Activated naive CD4-positive, alpha-beta T cell treated with anti-CD3 and anti-CD28 coated beads for 36 hours (primary cell): ENCODE measurements around the gene ORC2. TPM values are rescaled to one million over a fixed set of nuclear protein-coding genes. Genes with fewer than 3 reads are reported as not detected.

Experiments
- CTCF ChIA-PET: fragments of 350-600 bp; sonication (Branson Sonifier 250); formaldehyde crosslinking; loops from one replicate; lab custom pipeline; 2021; ENCODE audit warnings: antibody characterized with exemption; lab: Charles Lee
- DNase-seq: peaks from one replicate; pipeline ENCODE4 v3.0.0-alpha.2; 2020
- H3K27ac Mint-ChIP-seq: one replicate; pipeline ENCODE4 v1.8.0; 2021; ENCODE audit warnings: mild to moderate bottlenecking, mixed read lengths
- H3K27me3 Mint-ChIP-seq: one replicate; pipeline ENCODE4 v1.8.0; 2021; ENCODE audit warnings: low read depth, mixed read lengths
- H3K36me3 Mint-ChIP-seq: one replicate; pipeline ENCODE4 v1.8.0; 2021; ENCODE audit warnings: low read depth, mixed read lengths
- H3K4me1 Mint-ChIP-seq: one replicate; pipeline ENCODE4 v1.8.0; 2021; ENCODE audit warnings: low read depth, mixed read lengths
- H3K4me3 Mint-ChIP-seq: one replicate; pipeline ENCODE4 v1.8.0; 2021; ENCODE audit warnings: mild to moderate bottlenecking, moderate library complexity, mixed read lengths
- H3K9me3 Mint-ChIP-seq: one replicate; pipeline ENCODE4 v1.8.0; 2021; ENCODE audit warnings: mixed read lengths
- intact Hi-C: fragments of 100-400 bp; cut with micrococcal nuclease; formaldehyde crosslinking; loops from one replicate; pipeline ENCODE4 v1.15.1; 2023
- total RNA-seq, 2 experiments: library from RNA; stranded (reverse); gene quantifications; one replicate each; pipeline ENCODE4 v1.2.3, GENCODE V29; 2021

Gene ORC2
- total RNA-seq, 2 experiments from 2014 or later = 53.7 to 56.8 TPM

- H3K27ac Mint-ChIP-seq = no peak overlapping the region
- no peak overlapping the region for H3K4me3 Mint-ChIP-seq
- peaks cover 28% of the 10 kb centered on the region for H3K36me3 Mint-ChIP-seq
Observed at GRCh38 chr2:200878289-200878880, 85.1 kb downstream of the ORC2 start.

GRCh38 chr2:200877443-200877842 is 86.0 kb downstream of the ORC2 start:
- intact Hi-C loops = no loop called here
- H3K9me3 Mint-ChIP-seq = no peaks in the 10 kb centered on the region
- peaks cover 5% of the 10 kb centered on the region for H3K4me1 Mint-ChIP-seq
- no peak for DNase-seq
- CTCF ChIA-PET = interaction anchor here (0.6 to 1.0 kb wide), 3 partner anchors 20 to 197 kb away, joined by 3 to 4 read pairs (median 3); partner anchors contain the start of gene ORC2
- no peaks in the 10 kb centered on the region for H3K27me3 Mint-ChIP-seq
- H3K4me3 Mint-ChIP-seq = no peak overlapping the region
- H3K36me3 Mint-ChIP-seq = peaks cover 24% of the 10 kb centered on the region
- no peak overlapping the region for H3K27ac Mint-ChIP-seq

More at GRCh38 chr2:200878289-200878880, 85.1 kb downstream of the ORC2 start:
- intact Hi-C loops = no loop called here
- Mint-ChIP-seq H3K4me1 (peaks cover 7% of the 10 kb centered on the region), H3K27me3 (no peaks in the 10 kb centered on the region), H3K9me3 (no peaks in the 10 kb centered on the region)
- CTCF ChIA-PET = interaction anchor here (0.6 to 1.0 kb wide), 4 partner anchors 11 to 196 kb away, joined by 3 to 4 read pairs (median 3); partner anchors contain the start of gene ORC2
- no peak for DNase-seq

- H3K27me3 Mint-ChIP-seq = no peaks in the 10 kb centered on the region
- H3K36me3 Mint-ChIP-seq = peaks cover 18% of the 10 kb centered on the region
- intact Hi-C loops = no loop called here
- peaks cover 6% of the 10 kb centered on the region for H3K4me1 Mint-ChIP-seq
- no peak overlapping the region for H3K4me3 Mint-ChIP-seq
- CTCF ChIA-PET = interaction anchor here (1.4 kb wide), 1 partner anchor 10 kb away, joined by 5 read pairs; the partner anchor contains the start of gene CLK1
- H3K27ac Mint-ChIP-seq = no peak overlapping the region
- no peaks in the 10 kb centered on the region for H3K9me3 Mint-ChIP-seq
- no peak for DNase-seq
Observed at GRCh38 chr2:200873560-200873959, 89.9 kb downstream of the ORC2 start.

- Mint-ChIP-seq H3K9me3 (no peaks in the 10 kb centered on the region), H3K36me3 (peaks cover 14% of the 10 kb centered on the region), H3K27ac (peak overlapping the region; percentile 80), H3K27me3 (no peaks in the 10 kb centered on the region), H3K4me3 (no peak overlapping the region), H3K4me1 (peaks cover 9% of the 10 kb centered on the region)
- CTCF ChIA-PET = interaction anchor here (1.1 kb wide), 1 partner anchor 295 kb away, joined by 3 read pairs; no protein-coding TSS in a partner anchor
- intact Hi-C loops = no loop called here
- no peak for DNase-seq
Observed at GRCh38 chr2:200871151-200871550, 92.3 kb downstream of the ORC2 start.

GRCh38 chr2:200869014-200869413 is 94.4 kb downstream of the ORC2 start:
- CTCF ChIA-PET = interaction anchor here (0.6 to 0.9 kb wide), 2 partner anchors 18 to 156 kb away, joined by 3 read pairs; no protein-coding TSS in a partner anchor
- H3K27me3 Mint-ChIP-seq = no peaks in the 10 kb centered on the region
- DNase-seq = no peak
- intact Hi-C loops = no loop called here
- no peak overlapping the region for H3K4me3 Mint-ChIP-seq
- H3K4me1 Mint-ChIP-seq = peaks cover 13% of the 10 kb centered on the region
- peaks cover 9% of the 10 kb centered on the region for H3K36me3 Mint-ChIP-seq
- no peaks in the 10 kb centered on the region for H3K9me3 Mint-ChIP-seq
- H3K27ac Mint-ChIP-seq = no peak overlapping the region

GRCh38 chr2:200864176-200865034 is 99.1 kb downstream of the ORC2 start, which contains the start of gene CLK1:
TSS of gene CLK1 (minus strand) at chr2:200864658. CDS start at chr2:200861862, 2,796 bp downstream.
- peaks cover 43% of the 10 kb centered on the region for H3K36me3 Mint-ChIP-seq
- H3K9me3 Mint-ChIP-seq = no peaks in the 10 kb centered on the region
- no peaks in the 10 kb centered on the region for H3K27me3 Mint-ChIP-seq
- intact Hi-C loops = loop anchor here (1.0 to 2.0 kb wide), 7 partner anchors 25 to 1402 kb away; partner anchors contain the start of genes BZW1, HYCC2, NIF3L1 and PPIL3
- H3K27ac Mint-ChIP-seq = peak within 1 kb of the TSS; percentile 100
- peak; percentile 98 for DNase-seq
- CTCF ChIA-PET = interaction anchor here (0.8 to 1.8 kb wide), 7 partner anchors 9 to 343 kb away, joined by 3 to 7 read pairs (median 3); partner anchors contain the start of genes NIF3L1 and PPIL3
- H3K4me1 Mint-ChIP-seq = peaks cover 31% of the 10 kb centered on the region
- peak within 1 kb of the TSS; percentile 98 for H3K4me3 Mint-ChIP-seq

- Mint-ChIP-seq H3K27me3 (no peaks in the 10 kb centered on the region), H3K36me3 (peaks cover 49% of the 10 kb centered on the region), H3K4me3 (peak overlapping the region; percentile 98), H3K4me1 (peaks cover 37% of the 10 kb centered on the region), H3K9me3 (no peaks in the 10 kb centered on the region), H3K27ac (peak overlapping the region; percentile 100)
- intact Hi-C loops = loop anchor here (1.0 to 2.0 kb wide), 10 partner anchors 26 to 1403 kb away; partner anchors contain the start of genes BZW1, HYCC2, NIF3L1 and ORC2
- peak; percentile 43 for DNase-seq
- CTCF ChIA-PET = interaction anchor here (0.8 to 1.8 kb wide), 6 partner anchors 9 to 259 kb away, joined by 3 to 7 read pairs (median 4); partner anchors contain the start of genes NIF3L1 and PPIL3
Observed at GRCh38 chr2:200863782-200864175, 99.7 kb downstream of the ORC2 start.

GRCh38 chr2:200862532-200863000 is 100.9 kb downstream of the ORC2 start:
- H3K27me3 Mint-ChIP-seq = no peaks in the 10 kb centered on the region
- CTCF ChIA-PET = interaction anchor here (0.6 kb wide), 1 partner anchor 315 kb away, joined by 5 read pairs; no protein-coding TSS in a partner anchor
- H3K4me3 Mint-ChIP-seq = peak overlapping the region; percentile 98
- peak overlapping the region; percentile 100 for H3K27ac Mint-ChIP-seq
- H3K36me3 Mint-ChIP-seq = peaks cover 61% of the 10 kb centered on the region
- peaks cover 47% of the 10 kb centered on the region for H3K4me1 Mint-ChIP-seq
- no peaks in the 10 kb centered on the region for H3K9me3 Mint-ChIP-seq
- intact Hi-C loops = loop anchor here (1.0 to 2.0 kb wide), 7 partner anchors 48 to 396 kb away; partner anchors contain the start of gene ORC2
- peak; percentile 86 for DNase-seq

GRCh38 chr2:200861617-200862155 is 101.8 kb downstream of the ORC2 start:
- Mint-ChIP-seq H3K36me3 (peaks cover 70% of the 10 kb centered on the region), H3K4me3 (peak overlapping the region; percentile 98), H3K4me1 (peaks cover 53% of the 10 kb centered on the region), H3K27ac (peak overlapping the region; percentile 100), H3K27me3 (no peaks in the 10 kb centered on the region), H3K9me3 (no peaks in the 10 kb centered on the region)
- DNase-seq = no peak
- intact Hi-C loops = loop anchor here (1.0 to 2.0 kb wide), 7 partner anchors 47 to 397 kb away; partner anchors contain the start of gene ORC2
- CTCF ChIA-PET = interaction anchor here (0.6 to 1.0 kb wide), 3 partner anchors 219 to 316 kb away, joined by 3 to 6 read pairs (median 5); no protein-coding TSS in a partner anchor

GRCh38 chr2:200860092-200860795 is 103.2 kb downstream of the ORC2 start:
- CTCF ChIA-PET = interaction anchor here (1.2 kb wide), 1 partner anchor 156 kb away, joined by 3 read pairs; no protein-coding TSS in a partner anchor
- intact Hi-C loops = no loop called here
- H3K27ac Mint-ChIP-seq = peak overlapping the region; percentile 89
- DNase-seq = peak; percentile 64
- H3K9me3 Mint-ChIP-seq = no peaks in the 10 kb centered on the region
- H3K4me3 Mint-ChIP-seq = peak overlapping the region; percentile 98
- H3K4me1 Mint-ChIP-seq = peaks cover 56% of the 10 kb centered on the region
- peaks cover 77% of the 10 kb centered on the region for H3K36me3 Mint-ChIP-seq
- no peaks in the 10 kb centered on the region for H3K27me3 Mint-ChIP-seq
